ENCODE data around the gene ADAMTS1. TPM values are rescaled to one million over a fixed set of nuclear protein-coding genes. Genes with fewer than 3 reads are reported as not detected.

The ADAMTS1 gene
- total RNA-seq, 1 donor from 2014 or later = 141 TPM

DNA sequence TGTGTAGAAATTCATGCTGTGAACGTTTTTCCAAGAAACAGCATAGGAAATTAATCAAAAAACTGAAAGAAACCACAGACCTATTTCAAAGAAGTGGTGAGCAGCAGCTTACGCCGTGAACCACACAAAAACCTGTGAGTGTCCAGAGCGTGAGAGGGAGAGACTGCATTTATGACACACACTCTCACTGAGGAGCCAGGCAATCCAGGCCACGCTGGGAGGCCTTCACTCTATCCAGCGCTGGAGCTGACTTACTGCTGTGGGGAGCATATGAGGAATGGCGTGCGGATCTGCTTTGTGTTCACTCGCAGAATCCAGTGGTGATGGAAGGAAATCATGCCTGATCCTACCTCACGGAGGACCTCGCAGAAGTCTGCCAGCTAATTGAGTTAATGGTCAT, 12.7 kb downstream of the ADAMTS1 start:
- Histone ChIP-seq H4K20me1 (ENCODE audit: insufficient read depth, low read length) (peaks cover 2% of the 10 kb centered on the region), H3K36me3 (ENCODE audit: insufficient read depth, low read length) (peaks cover 12% of the 10 kb centered on the region), H3K27ac (ENCODE audit: low read depth, low read length) (no peak overlapping the region), H3K9me3 (ENCODE audit: insufficient read depth, low read depth, low read length) (no peaks in the 10 kb centered on the region), H3K9ac (ENCODE audit: low read length) (no peak overlapping the region), H3K79me2 (ENCODE audit: insufficient read depth, low read length) (no peaks in the 10 kb centered on the region), H3K4me1 (ENCODE audit: insufficient read depth, low read length) (peaks cover 10% of the 10 kb centered on the region), H3K27me3 (ENCODE audit: insufficient read depth, low read length) (no peaks in the 10 kb centered on the region), H3K4me3 (ENCODE audit: insufficient read depth, low read depth, low read length) (no peak overlapping the region), H3K4me2 (ENCODE audit: low read length) (no peak overlapping the region), H2AFZ (ENCODE audit: low read depth, low read length) (no peak overlapping the region)
- H3K27me3 Mint-ChIP-seq (ENCODE audit: low read depth, unreplicated experiment) = no peaks in the 10 kb centered on the region
- DNase-seq (ENCODE audit: low read depth) (no peak), FAIRE-seq (no peak)
- H3K36me3 Mint-ChIP-seq (ENCODE audit: low read depth, unreplicated experiment) = peaks cover 5% of the 10 kb centered on the region
- H3K4me3 Mint-ChIP-seq (ENCODE audit: unreplicated experiment) = no peak overlapping the region
- no peaks in the 10 kb centered on the region for H3K9me3 Mint-ChIP-seq (ENCODE audit: unreplicated experiment)
- peaks cover 19% of the 10 kb centered on the region for H3K4me1 Mint-ChIP-seq (ENCODE audit: low read depth, unreplicated experiment)
- TF ChIP-seq, protein P1, sequence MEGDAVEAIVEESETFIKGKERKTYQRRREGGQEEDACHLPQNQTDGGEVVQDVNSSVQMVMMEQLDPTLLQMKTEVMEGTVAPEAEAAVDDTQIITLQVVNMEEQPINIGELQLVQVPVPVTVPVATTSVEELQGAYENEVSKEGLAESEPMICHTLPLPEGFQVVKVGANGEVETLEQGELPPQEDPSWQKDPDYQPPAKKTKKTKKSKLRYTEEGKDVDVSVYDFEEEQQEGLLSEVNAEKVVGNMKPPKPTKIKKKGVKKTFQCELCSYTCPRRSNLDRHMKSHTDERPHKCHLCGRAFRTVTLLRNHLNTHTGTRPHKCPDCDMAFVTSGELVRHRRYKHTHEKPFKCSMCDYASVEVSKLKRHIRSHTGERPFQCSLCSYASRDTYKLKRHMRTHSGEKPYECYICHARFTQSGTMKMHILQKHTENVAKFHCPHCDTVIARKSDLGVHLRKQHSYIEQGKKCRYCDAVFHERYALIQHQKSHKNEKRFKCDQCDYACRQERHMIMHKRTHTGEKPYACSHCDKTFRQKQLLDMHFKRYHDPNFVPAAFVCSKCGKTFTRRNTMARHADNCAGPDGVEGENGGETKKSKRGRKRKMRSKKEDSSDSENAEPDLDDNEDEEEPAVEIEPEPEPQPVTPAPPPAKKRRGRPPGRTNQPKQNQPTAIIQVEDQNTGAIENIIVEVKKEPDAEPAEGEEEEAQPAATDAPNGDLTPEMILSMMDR (IDR thresholded peaks at IDR 0.05; ENCODE audit: insufficient read depth, low read depth, low read length) = no peak
- no peak for TF ChIP-seq EZH2 (IDR thresholded peaks at IDR 0.05; ENCODE audit: insufficient read depth, low read length)
- H3K27ac Mint-ChIP-seq (ENCODE audit: unreplicated experiment) = no peak overlapping the region

GRCh38 chr21:26826801-26827200, 18.4 kb downstream of the ADAMTS1 start:
- no peaks in the 10 kb centered on the region for H3K79me2 ChIP-seq (ENCODE audit: insufficient read depth, low read length)
- no peak overlapping the region for H3K4me3 Mint-ChIP-seq (ENCODE audit: unreplicated experiment)
- H3K4me1 Mint-ChIP-seq (ENCODE audit: low read depth, unreplicated experiment) = no peaks in the 10 kb centered on the region
- no peak overlapping the region for H3K27ac Mint-ChIP-seq (ENCODE audit: unreplicated experiment)
- H3K27me3 ChIP-seq (ENCODE audit: insufficient read depth, low read length) = no peaks in the 10 kb centered on the region
- no peak overlapping the region for H3K9ac ChIP-seq (ENCODE audit: low read length)
- H3K36me3 Mint-ChIP-seq (ENCODE audit: low read depth, unreplicated experiment) = no peaks in the 10 kb centered on the region
- H3K9me3 Mint-ChIP-seq (ENCODE audit: unreplicated experiment) = peaks cover 4% of the 10 kb centered on the region
- peaks cover 2% of the 10 kb centered on the region for H3K9me3 ChIP-seq (ENCODE audit: insufficient read depth, low read depth, low read length)
- H3K4me1 ChIP-seq (ENCODE audit: insufficient read depth, low read length) = no peaks in the 10 kb centered on the region
- no peak for FAIRE-seq
- H3K27ac ChIP-seq (ENCODE audit: low read depth, low read length) = no peak overlapping the region
- H4K20me1 ChIP-seq (ENCODE audit: insufficient read depth, low read length) = no peaks in the 10 kb centered on the region
- H2AFZ ChIP-seq (ENCODE audit: low read depth, low read length) = no peak overlapping the region
- peaks cover 3% of the 10 kb centered on the region for H3K27me3 Mint-ChIP-seq (ENCODE audit: low read depth, unreplicated experiment)
- H3K4me3 ChIP-seq (ENCODE audit: insufficient read depth, low read depth, low read length) = no peak overlapping the region
- TF ChIP-seq, protein P1 (IDR thresholded peaks at IDR 0.05; ENCODE audit: insufficient read depth, low read depth, low read length) = no peak
- DNase-seq (ENCODE audit: low read depth) = no peak
- H3K4me2 ChIP-seq (ENCODE audit: low read length) = no peak overlapping the region
- H3K36me3 ChIP-seq (ENCODE audit: insufficient read depth, low read length) = no peaks in the 10 kb centered on the region

DNA sequence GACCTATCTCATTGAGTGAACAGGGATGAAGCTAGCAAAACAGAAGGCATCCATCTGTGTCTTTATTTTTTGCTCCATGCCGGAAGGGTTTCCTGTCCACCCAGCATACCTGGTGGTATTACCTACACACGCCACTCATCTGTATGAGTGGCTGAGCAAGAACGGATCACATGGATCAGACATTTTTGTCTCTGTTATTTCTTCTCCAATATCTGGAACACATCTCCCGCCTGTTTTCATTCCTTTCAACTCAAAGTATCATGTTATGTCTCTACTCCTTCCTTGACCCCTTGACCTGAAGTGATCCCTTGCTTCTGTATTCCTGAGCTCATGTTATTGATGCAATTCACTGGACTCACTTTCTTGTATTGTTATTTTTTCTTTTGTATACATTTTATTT, 24.7 kb downstream of the ADAMTS1 start:
- Mint-ChIP-seq H3K27me3 (ENCODE audit: low read depth, unreplicated experiment) (peaks cover 3% of the 10 kb centered on the region), H3K36me3 (ENCODE audit: low read depth, unreplicated experiment) (no peaks in the 10 kb centered on the region), H3K9me3 (ENCODE audit: unreplicated experiment) (peaks cover 4% of the 10 kb centered on the region), H3K4me3 (ENCODE audit: unreplicated experiment) (no peak overlapping the region), H3K4me1 (ENCODE audit: low read depth, unreplicated experiment) (peaks cover 13% of the 10 kb centered on the region), H3K27ac (ENCODE audit: unreplicated experiment) (no peak overlapping the region)
- Histone ChIP-seq H3K9me3 (ENCODE audit: insufficient read depth, low read depth, low read length) (no peaks in the 10 kb centered on the region), H3K4me3 (ENCODE audit: insufficient read depth, low read depth, low read length) (no peak overlapping the region), H3K27me3 (ENCODE audit: insufficient read depth, low read length) (no peaks in the 10 kb centered on the region), H3K79me2 (ENCODE audit: insufficient read depth, low read length) (no peaks in the 10 kb centered on the region), H3K9ac (ENCODE audit: low read length) (no peak overlapping the region), H3K36me3 (ENCODE audit: insufficient read depth, low read length) (no peaks in the 10 kb centered on the region), H3K27ac (ENCODE audit: low read depth, low read length) (no peak overlapping the region), H3K4me1 (ENCODE audit: insufficient read depth, low read length) (no peaks in the 10 kb centered on the region), H3K4me2 (ENCODE audit: low read length) (no peak overlapping the region), H4K20me1 (ENCODE audit: insufficient read depth, low read length) (no peaks in the 10 kb centered on the region), H2AFZ (ENCODE audit: low read depth, low read length) (no peak overlapping the region)
- TF ChIP-seq, protein P1 (IDR thresholded peaks at IDR 0.05; ENCODE audit: insufficient read depth, low read depth, low read length) = no peak
- no peak for TF ChIP-seq EZH2 (IDR thresholded peaks at IDR 0.05; ENCODE audit: insufficient read depth, low read length)
- DNase-seq (ENCODE audit: low read depth) (no peak), FAIRE-seq (no peak)

All from astrocyte (in vitro differentiated cells and primary cell).